ENCODE results near the gene UBE2C.
"Not testable (repeated sequence)": the region's sequence is repeated elsewhere in the genome, so short reads cannot be mapped to it uniquely, and the experiment has no call there.

Gene UBE2C

DNA sequence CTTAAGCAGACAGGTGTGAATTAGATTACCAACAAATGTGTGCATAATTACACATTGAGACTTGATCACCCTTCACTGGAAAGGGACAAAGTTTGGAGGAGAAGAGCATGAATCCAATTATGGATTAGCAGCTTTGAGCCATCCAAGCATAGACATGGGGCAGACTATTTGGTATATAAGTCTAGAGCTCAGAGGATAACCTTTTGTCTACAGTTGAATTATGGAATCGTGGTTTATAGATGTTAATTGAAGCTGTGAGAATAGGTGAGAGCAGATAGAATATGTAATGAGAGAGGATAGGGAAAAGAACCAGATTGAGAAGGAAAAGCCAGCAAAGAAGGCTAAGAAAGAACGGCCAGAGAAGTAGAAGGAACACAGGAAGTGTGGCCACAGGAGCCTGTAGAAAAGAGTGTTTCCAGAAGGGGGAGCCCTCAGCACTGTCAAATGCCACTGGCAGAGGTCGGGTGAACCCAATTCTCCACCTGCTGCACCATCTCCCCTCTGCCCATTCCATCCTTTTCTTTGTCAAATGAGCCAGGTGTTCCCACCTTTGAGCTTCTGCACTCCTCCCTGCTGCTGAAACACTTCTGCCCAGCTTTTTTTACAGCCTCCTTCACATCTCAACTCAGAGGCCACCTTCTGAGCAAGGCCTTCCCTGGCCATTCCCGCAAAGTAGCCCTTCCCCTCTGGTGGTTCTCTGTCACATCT, 13.4 kb upstream of the UBE2C start:
- peak; percentile 60 for DNase-seq

DNA sequence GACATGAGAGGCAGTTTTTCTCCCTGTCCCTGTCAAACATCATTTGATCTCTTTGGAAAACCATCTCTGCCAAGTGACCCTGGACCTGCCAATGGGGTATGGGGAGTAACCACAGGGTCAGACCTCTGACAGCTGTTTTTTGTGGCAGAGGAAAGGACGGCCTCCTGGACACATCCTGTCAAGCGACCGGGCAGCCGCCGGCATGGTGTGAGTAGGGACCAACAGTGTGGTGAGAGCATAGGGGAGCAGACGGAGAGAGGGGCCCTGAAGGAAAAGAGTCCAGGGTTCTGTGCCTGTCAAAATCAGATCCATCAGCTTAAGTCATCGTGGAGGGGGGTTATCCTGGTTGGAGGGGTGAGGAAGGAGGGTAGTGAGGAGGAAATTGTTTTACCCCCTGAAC, 10.6 kb upstream of the UBE2C start:
- no peak for DNase-seq

- DNase-seq: no peak
Measured at GRCh38 chr20:45810191-45810970, 2.1 kb upstream of the UBE2C start.

GRCh38 chr20:45813006-45813340, 529 bp downstream of the UBE2C start:
- DNase-seq: no peak

DNA sequence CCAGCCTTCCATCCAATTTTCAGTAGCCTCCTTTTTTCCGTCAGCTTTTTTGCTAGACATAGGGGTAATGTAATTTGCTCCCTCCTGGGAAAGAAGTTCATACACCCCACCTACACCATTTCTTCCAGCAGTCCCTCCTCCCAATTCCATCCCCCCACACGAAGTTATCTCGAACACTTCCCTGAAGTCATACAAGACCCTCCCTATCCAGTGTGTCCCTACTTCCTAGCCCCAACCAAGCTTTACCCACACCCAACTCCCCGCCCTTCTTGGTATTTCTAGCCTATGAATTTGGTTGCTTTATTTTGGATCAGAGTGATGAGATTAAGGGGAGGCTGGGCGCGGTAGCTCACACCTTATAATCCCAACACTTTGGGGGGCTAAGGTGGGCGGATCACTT, 1.0 kb downstream of the UBE2C start:
- DNase-seq: no peak

- DNase-seq: no peak
Measured at GRCh38 chr20:45814314-45814713, 1.9 kb downstream of the UBE2C start.

DNA sequence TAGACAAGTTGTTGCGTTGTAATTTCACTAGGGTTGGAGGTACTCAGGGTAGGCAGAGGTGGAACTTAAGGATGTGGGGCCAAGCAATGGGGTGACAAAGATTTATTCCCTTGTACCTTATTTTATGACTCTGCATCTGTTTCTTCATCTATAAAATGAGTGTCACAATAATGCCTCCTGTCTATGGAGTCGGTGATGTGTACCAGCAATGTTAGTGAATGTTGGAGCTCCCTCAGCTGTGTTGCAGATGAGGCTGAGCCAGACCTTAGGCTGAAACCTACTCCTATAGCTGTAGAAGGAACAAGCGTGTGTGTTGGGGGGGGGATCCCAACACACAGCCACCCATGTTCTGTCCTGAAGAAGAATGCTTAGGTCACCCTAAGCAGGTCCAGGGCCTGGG, 4.5 kb downstream of the UBE2C start:
- DNase-seq: no peak

DNA sequence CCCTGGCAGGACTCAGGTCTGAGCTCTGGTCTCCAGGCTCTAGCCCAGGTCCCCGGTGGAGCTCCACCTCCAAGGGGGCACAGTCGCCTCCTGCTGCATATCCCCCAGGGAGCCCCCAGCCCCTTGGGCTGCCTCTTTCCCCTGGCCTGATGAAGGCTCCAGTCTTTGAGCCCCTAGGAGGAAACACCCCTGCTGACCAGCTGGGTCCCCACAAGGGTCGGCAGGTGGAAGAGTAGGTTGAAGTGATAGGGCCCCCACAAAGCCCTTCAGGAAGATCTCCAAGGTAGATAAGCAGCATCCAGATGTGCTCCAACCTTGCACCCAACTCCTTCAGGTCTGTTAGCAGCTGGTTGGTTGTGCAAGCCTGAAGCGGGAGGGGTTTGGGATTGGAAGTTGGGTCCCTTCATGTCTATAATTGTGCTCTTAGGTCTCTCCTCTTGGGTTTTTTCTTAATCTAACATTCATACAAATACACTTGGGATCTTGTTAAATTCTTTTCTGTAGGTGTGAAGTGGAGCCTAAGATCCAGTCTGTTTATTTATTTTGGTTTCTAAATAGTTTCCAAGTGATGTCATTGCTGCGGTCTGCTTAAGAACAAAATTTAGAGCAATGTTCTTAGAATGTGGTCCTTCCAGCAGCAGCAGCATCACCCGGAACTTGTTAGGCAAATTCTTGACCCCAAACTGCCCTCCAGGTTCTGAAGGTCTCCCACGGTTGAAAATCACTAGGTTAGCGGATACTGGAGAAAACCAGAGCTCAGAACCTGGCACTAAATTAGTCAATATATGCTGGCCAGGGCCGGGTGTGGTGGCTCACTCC, 5.1 kb downstream of the UBE2C start:
- no peak for DNase-seq

GRCh38 chr20:45818239-45818638, 5.8 kb downstream of the UBE2C start:
- no peak for DNase-seq

GRCh38 chr20:45819466-45819865, 7.0 kb downstream of the UBE2C start:
- no peak for DNase-seq

DNA sequence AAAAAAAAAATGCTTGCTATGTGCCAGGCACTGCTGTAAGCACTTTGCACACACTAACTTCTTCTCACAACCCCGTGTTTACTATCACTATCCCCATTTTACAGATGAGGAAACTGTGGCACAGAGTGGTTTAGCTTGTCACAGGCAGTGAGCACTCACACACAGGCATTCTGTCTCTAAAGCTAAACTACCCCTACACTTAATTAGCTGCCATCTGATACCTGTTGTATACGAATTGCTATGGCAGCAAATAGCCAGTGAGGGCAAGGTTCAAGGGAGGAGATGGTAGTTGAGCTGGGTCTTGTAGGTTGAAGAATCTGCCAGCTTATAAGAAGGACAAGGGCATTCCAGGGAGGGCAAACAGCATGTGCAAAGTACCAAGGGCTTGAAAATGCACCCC, 9.5 kb downstream of the UBE2C start:
- no peak for DNase-seq

- no peak for DNase-seq
Measured at GRCh38 chr20:45822857-45823256, 10.4 kb downstream of the UBE2C start.

DNA sequence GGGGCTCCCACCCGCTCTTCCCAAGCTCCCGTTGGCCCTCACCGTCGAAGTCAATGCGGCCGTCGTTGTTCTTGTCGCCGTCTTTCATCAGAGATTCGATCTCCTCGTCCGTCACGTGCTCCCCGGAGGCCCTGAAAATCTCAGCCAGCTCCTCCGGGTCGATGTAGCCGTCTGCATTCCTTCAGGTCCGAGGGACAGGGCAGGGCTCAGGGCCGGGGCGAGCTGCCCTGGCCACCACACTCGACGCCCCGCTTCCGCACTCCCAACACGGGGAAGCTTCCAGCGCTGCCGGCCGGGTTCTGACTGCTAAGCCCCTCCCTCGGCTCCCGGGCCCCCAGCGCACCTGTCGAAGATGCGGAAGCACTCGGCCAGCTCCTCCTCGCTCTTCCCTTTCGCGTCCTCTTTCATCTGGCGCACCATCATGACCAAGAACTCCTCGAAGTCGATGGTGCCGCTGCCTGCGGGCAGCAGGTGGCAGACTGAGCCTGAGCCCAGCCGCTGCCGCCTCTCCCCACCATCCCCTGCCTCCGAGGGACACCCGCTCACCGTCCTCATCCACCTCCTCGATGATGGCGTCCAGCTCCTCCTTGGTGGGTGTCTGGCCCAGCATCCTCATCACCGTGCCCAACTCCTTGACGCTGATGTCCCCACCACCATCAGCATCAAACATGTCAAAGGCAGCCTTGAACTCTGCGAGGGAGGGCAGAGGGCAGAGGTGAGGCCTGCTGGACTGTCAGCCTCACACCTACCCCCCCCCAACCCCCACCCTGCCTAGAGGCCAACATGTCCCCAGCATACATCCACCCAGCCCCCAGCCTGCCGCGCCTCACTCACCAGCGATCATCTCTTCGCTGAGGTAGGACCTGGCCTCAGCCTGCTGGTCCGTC, 11.7 kb downstream of the UBE2C start:
- DNase-seq: no peak

DNA sequence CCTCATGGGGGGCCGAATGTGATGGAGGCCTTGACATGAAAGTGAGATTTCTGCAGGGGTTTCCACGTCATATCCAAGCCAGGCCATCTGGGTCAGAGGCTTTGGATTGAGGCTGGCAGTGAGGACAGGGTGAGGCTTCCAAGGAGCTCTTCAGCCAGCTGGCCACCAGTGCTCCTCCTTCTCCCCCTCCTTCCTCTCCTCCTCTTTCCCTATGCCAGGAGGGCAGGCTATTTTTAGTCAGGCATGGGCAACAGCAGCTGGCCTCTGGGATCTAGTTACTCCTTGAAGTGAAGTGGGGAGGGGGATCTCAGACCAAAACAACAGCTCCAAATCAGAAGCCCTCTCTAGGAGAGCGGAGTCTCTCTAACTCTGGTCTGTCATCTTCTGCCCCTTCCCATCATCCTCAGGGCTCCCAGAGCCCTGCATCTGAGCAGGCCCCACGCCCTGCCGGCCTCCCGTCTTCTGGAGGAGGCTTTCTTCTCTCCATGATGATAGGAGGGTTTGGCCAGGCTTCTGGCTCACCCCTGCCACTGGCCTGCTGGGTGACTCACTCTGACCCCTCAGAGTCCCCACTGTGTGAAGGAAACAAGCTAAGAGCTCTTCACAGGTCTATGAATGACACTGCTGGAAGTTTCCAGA, 14.1 kb downstream of the UBE2C start:
- no peak for DNase-seq

DNA sequence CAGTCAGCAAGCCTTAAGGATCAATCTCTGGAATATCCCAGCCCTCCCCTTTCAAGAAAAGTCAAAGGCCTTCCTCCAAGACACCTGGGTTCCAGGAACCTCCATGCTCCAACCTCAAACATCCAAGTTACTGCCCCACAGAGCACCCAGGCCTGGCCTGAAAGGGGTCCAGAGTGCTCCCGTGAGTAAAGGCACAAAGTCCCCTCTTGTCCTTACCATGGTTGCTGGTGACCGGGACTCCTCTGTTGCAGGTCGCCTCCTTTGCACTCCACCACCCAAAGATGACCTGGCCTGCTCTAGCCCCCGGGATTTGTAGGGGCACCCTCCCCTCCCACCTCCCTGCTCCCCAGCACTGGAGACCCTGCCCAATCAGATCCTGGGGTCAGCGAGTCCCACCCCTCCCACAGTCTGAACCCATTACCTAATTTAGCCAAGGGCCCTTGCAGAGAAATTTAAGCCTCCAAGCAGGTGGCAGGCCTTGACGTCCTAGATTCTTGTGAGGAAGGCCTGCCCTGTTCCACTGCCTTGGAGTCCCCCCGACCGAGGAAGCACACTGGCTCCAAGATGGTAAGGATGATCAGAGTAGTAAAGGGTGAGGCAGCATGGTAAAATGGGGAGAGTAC, 14.7 kb downstream of the UBE2C start, which contains the start of gene TNNC2:
Gene TNNC2, minus strand, starts transcription at position 283 of the 623 bp plus-strand sequence. Its CDS starts 64 bp downstream, at position 219.
- DNase-seq: no peak

DNA sequence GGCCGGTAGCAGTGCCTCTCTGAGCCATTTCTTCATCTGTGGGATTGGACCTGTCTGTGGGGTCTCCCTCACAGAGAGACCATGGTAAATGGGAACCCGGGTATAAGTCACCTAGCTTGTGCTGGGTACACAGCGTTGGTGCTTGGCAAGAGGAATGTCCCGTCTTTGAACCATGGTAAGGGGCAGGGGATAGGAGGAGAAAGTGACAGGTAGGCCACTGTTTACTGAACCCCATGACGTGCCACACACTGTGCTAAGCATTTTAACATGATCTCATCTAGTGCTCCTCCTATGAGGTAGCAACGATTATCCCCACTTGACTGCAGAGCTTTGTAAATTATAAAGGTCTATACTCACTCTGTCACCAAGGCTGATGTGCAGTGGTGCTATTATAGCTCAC, 15.3 kb downstream of the UBE2C start:
- no peak for DNase-seq

GRCh38 chr20:45828589-45828988, 16.1 kb downstream of the UBE2C start:
- DNase-seq: no peak

DNA sequence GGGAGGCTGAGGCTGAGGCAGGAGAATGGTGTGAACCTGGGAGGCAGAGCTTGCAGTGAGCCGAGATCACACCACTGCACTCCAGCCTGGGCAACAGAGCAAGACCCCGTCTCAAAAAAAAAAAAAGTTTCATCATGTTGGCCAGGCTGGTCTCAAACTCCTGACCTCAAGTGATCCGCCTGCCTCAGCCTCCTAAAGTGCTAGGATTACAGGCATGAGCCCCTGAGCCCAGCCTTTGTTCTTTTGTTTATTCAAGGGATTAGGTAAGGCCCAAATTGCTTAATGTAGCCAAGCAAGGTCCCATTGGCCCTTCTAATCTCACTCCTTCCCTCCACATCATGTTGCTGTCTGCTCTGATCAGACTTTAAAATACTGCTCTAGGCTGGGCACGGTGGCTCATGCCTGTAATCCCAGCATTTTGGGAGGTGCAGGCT, 17.2 kb downstream of the UBE2C start:
- not testable (repeated sequence) for DNase-seq

DNA sequence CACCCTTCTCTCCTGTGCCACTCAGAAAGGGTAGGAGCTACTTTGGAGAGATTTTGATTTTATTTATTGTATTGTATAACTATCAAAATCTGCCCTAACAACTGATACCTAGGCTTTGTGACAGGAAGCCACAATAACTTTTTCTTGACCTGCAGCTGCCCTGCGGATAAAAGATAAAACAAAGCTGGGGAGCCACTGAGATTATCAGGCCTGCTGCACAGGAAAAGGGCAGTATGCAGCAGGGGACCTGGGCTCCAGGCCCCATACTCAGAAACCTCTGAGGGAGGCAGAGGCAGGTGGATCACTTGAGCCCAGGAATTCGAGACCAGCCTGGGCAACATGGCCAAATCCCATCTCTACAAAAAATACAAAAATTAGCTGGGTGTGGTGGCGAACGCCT, 20.2 kb downstream of the UBE2C start:
- DNase-seq: no peak

GRCh38 chr20:45833030-45833882, 20.8 kb downstream of the UBE2C start, which contains the start of gene SNX21:
TSS of gene SNX21 (plus strand) at chr20:45833799. CDS start at chr20:45833920, 121 bp downstream.
- DNase-seq: peak; percentile 80

Measured in MV-4-11 (cell line).